Measurements from ENCODE around the gene RBBP8NL.

Gene RBBP8NL

DNA sequence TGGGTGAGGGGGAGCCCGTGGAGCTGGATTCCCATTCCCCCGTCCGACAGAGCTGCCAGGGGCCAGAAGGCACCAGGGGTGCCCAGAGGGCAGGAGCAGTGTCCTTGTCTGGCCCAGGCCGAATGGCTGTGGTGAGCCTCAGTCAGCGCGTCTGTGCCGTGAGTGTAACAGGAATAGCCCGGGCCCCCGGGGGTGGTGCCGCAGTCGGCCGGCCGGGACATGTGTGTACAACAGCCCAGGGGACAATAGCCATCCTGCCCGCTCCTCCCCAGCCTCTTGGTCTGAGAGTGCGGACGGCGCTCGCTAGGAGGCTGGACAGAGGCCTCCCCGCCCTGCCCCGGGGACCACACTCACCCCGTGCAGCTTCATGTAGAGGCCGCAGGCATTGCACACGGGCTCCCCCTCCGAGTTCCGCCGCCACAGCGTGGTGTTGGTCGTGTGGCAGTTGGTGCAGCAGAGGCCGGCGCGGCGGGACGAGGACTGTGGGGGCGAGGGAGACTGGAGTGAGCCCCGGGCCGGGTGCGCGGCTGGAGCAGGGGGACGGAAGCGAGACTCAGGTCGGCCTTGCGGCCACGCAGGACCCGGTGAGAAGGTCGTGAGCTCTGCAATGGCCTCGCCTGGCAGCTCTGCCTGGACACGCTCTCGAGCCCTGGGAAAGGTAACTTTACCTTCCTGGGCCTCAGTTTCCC is 38.9 kb upstream of the RBBP8NL start:
- TF ChIP-seq, protein P1, sequence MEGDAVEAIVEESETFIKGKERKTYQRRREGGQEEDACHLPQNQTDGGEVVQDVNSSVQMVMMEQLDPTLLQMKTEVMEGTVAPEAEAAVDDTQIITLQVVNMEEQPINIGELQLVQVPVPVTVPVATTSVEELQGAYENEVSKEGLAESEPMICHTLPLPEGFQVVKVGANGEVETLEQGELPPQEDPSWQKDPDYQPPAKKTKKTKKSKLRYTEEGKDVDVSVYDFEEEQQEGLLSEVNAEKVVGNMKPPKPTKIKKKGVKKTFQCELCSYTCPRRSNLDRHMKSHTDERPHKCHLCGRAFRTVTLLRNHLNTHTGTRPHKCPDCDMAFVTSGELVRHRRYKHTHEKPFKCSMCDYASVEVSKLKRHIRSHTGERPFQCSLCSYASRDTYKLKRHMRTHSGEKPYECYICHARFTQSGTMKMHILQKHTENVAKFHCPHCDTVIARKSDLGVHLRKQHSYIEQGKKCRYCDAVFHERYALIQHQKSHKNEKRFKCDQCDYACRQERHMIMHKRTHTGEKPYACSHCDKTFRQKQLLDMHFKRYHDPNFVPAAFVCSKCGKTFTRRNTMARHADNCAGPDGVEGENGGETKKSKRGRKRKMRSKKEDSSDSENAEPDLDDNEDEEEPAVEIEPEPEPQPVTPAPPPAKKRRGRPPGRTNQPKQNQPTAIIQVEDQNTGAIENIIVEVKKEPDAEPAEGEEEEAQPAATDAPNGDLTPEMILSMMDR (conservative IDR thresholded peaks at IDR 0.05; ENCODE audit: low read depth, low read length) = no peak
- no peak for DNase-seq (ENCODE audit: low read depth)
- H3K4me3 ChIP-seq (ENCODE audit: low read length) = no peak overlapping the region

DNA sequence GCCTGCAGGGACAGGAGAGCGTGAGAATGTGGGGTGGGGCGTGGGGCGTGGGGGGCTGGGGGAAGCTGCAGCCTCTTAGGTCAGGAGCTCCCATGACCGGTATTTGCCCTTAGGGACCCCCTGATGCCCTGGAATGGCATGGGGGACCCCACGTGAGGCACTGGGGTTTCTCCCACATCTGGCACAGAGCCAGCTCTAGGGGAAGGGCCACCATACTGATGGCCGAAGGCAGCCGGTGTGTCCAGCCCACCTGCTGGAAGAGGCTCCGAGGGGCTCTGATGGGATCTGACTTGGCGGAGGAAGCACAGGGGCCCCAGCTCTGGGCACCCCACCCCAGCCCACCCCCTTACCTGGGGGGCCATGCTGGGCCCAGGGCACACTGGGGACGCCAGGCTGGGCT is 37.7 kb upstream of the RBBP8NL start:
- TF ChIP-seq, protein P1 (conservative IDR thresholded peaks at IDR 0.05; ENCODE audit: low read depth, low read length) = no peak
- no peak for DNase-seq (ENCODE audit: low read depth)
- no peak overlapping the region for H3K4me3 ChIP-seq (ENCODE audit: low read length)

- no peak overlapping the region for H3K4me3 ChIP-seq (ENCODE audit: low read length)
- DNase-seq (ENCODE audit: low read depth) = no peak
- TF ChIP-seq, protein P1 (conservative IDR thresholded peaks at IDR 0.05; ENCODE audit: low read depth, low read length) = no peak
These were observed 37.1 kb upstream of the RBBP8NL start for GRCh38 chr20:62464425-62464770.

DNA sequence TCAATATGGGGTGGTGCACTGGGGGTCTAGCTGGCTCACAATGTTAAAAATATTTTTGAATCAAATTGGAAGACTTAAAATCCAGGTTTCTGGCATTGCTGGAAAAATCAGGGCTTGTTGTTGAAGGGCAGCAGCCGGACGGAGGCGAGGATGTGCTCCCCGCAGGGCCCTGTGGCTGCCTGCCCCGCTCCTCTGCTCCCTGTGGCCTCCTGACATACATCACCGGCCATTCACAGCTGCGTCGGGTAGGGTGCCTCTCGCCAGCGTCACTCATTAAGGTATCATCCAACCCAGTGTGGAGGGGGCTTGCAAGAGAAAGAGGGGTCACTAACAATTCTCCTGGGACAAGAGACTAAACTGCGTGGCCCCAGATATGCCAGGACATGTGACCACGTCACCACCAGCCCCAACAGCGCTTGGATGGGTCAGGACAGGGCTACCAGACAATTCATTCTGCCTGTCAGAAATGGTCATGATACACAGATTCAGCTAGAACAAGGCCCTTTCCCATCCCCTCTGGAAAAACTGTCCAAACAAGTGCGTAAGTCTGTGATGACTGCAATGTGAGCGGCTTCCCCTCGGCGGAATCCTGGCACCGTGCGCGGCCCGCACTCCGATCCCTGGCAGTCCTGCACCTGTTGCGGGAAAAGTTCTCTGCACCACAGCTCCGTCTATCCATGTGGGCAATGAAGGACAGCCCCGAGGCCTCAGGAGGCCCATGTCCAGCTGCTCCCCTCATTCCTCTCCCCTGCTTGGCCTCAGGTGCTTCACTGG is 36.5 kb upstream of the RBBP8NL start:
- TF ChIP-seq, protein P1 (conservative IDR thresholded peaks at IDR 0.05; ENCODE audit: low read depth, low read length) = no peak
- H3K4me3 ChIP-seq (ENCODE audit: low read length) = no peak overlapping the region
- no peak for DNase-seq (ENCODE audit: low read depth)

- DNase-seq (ENCODE audit: low read depth) = no peak
These were observed 35.7 kb upstream of the RBBP8NL start for GRCh38 chr20:62462976-62463592.

GRCh38 chr20:62461834-62462233 is 34.5 kb upstream of the RBBP8NL start:
- no peak for DNase-seq (ENCODE audit: low read depth)
- TF ChIP-seq, protein P1 (conservative IDR thresholded peaks at IDR 0.05; ENCODE audit: low read depth, low read length) = no peak
- no peak overlapping the region for H3K4me3 ChIP-seq (ENCODE audit: low read length)

More at GRCh38 chr20:62462976-62463592, 35.7 kb upstream of the RBBP8NL start:
- TF ChIP-seq, protein P1 (conservative IDR thresholded peaks at IDR 0.05; ENCODE audit: low read depth, low read length) = no peak
- H3K4me3 ChIP-seq (ENCODE audit: low read length) = no peak overlapping the region

All from retinal pigment epithelial cell (primary cell).